Neural progenitor cell (in vitro differentiated cells): ENCODE data around the gene EVA1A. TPM values are rescaled to one million over a fixed set of nuclear protein-coding genes. Genes with fewer than 3 reads are reported as not detected.
"Not testable (repeated sequence)": the region's sequence is repeated elsewhere in the genome, so short reads cannot be mapped to it uniquely, and the experiment has no call there.

Experiments used
- DNase-seq: peaks from one replicate; pipeline ENCODE4 v3.0.0-alpha.2; 2016; ENCODE audit warnings: low spot score
- H2AFZ ChIP-seq: fragments of 200-600 bp; sonication (generic); replicated peaks from 2 replicates; pipeline ENCODE4 v1.6.1; 2016; ENCODE audit warnings: antibody characterized with exemption
- H3F3A ChIP-seq: fragments of 200-600 bp; sonication (generic); 2 replicates; pipeline ENCODE4 v1.6.1; 2016; ENCODE audit warnings: antibody characterized with exemption, low read depth
- H3K27ac ChIP-seq: fragments of 200-600 bp; sonication (generic); 2 replicates; pipeline ENCODE4 v1.5.1; 2016; ENCODE audit warnings: mild to moderate bottlenecking
- H3K27me3 ChIP-seq: fragments of 200-600 bp; sonication (generic); 2 replicates; pipeline ENCODE4 v1.6.1; 2016; ENCODE audit warnings: mild to moderate bottlenecking, moderate library complexity
- H3K36me3 ChIP-seq: fragments of 200-600 bp; sonication (generic); 2 replicates; pipeline ENCODE4 v1.5.1; 2016
- H3K4me1 ChIP-seq: fragments of 200-600 bp; sonication (generic); 2 replicates; pipeline ENCODE4 v1.6.1; 2016; ENCODE audit warnings: mixed run types
- H3K4me2 ChIP-seq: fragments of 200-600 bp; sonication (generic); 2 replicates; pipeline ENCODE4 v1.6.1; 2016
- H3K4me3 ChIP-seq: fragments of 200-600 bp; sonication (generic); 2 replicates; pipeline ENCODE4 v1.5.1; 2016
- H3K79me2 ChIP-seq: fragments of 200-600 bp; sonication (generic); 2 replicates; pipeline ENCODE4 v1.6.1; 2016; ENCODE audit warnings: low read depth
- H3K9ac ChIP-seq: fragments of 200-600 bp; sonication (generic); 2 replicates; pipeline ENCODE4 v1.6.1; 2016
- H3K9me3 ChIP-seq: fragments of 200-600 bp; sonication (generic); 2 replicates; pipeline ENCODE4 v1.5.1; 2016; ENCODE audit warnings: low read depth
- H4K20me1 ChIP-seq: fragments of 200-600 bp; sonication (generic); 2 replicates; pipeline ENCODE4 v1.6.1; 2016; ENCODE audit warnings: low read depth
- H3K27ac Mint-ChIP-seq: 3 replicates; pipeline ENCODE4 v1.8.0; 2021; ENCODE audit warnings: mixed read lengths
- H3K27me3 Mint-ChIP-seq: 2 replicates; pipeline ENCODE4 v1.8.0; 2022; ENCODE audit warnings: low read depth, mild to moderate bottlenecking, inconsistent platforms, moderate library complexity, mixed read lengths; ENCODE audit not compliant: insufficient read depth
- H3K36me3 Mint-ChIP-seq: 3 replicates; pipeline ENCODE4 v1.8.0; 2021; ENCODE audit warnings: mixed read lengths
- H3K4me1 Mint-ChIP-seq: 3 replicates; pipeline ENCODE4 v1.8.0; 2021; ENCODE audit warnings: mixed read lengths
- H3K4me3 Mint-ChIP-seq: 3 replicates; pipeline ENCODE4 v1.8.0; 2021; ENCODE audit warnings: mild to moderate bottlenecking, moderate library complexity, mixed read lengths
- H3K9me3 Mint-ChIP-seq: 3 replicates; pipeline ENCODE4 v1.8.0; 2020; ENCODE audit warnings: mixed read lengths
- EZH2 ChIP-seq: fragments of 200-600 bp; sonication (generic); IDR thresholded peaks from 2 replicates; pipeline ENCODE4 v1.6.1; 2017; ENCODE audit warnings: antibody characterized with exemption, mild to moderate bottlenecking, moderate library complexity
- EZH2phosphoT487 ChIP-seq: fragments of 200-600 bp; sonication (generic); IDR thresholded peaks from 2 replicates; pipeline ENCODE4 v1.6.1; 2017; ENCODE audit warnings: antibody characterized with exemption
- total RNA-seq: library from RNA; depleted of rRNA; stranded (reverse); fragments of >200 nt; gene quantifications from 2 replicates; pipeline ENCODE4 v1.2.3, GENCODE V29; 2015; ENCODE audit warnings: low replicate concordance
- TF ChIP-seq, protein P1 (sequence below): fragments of 200-600 bp; sonication (generic); IDR thresholded peaks from 2 replicates; pipeline ENCODE4 v1.5.1; 2017; ENCODE audit warnings: antibody characterized with exemption, mild to moderate bottlenecking

Gene EVA1A
- total RNA-seq, 1 donor from 2014 or later = 2.8 TPM

DNA sequence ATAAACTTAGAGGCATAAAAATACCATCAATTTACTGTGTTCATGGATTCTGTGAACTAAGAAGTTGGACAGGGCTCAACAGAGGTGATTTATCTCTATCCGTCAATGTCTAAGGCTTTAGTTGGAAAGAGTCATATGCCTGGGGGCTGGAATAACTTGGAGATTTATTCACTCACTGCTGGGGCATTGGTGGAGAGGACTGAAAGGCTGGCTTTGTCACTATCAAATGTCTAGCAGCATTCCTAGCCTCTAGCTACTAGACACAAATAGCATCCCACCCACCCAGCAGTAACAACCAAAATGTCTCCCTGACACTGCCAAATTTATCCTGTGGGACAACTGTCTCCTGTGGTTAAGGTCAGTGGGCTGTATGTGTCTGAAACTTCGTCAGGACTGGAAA, 71.0 kb downstream of the EVA1A start:
- Histone ChIP-seq H3K27me3 (no peaks in the 10 kb centered on the region), H3K27ac (no peak overlapping the region), H3K4me2 (no peak overlapping the region), H3F3A (no peaks in the 10 kb centered on the region), H3K4me3 (no peak overlapping the region), H3K36me3 (no peaks in the 10 kb centered on the region), H3K79me2 (no peaks in the 10 kb centered on the region), H2AFZ (no peak overlapping the region), H3K4me1 (no peaks in the 10 kb centered on the region), H3K9ac (no peak overlapping the region), H4K20me1 (no peaks in the 10 kb centered on the region), H3K9me3 (no peaks in the 10 kb centered on the region)
- H3K4me3 Mint-ChIP-seq = no peak overlapping the region
- no peak for DNase-seq
- no peak overlapping the region for H3K27ac Mint-ChIP-seq
- H3K4me1 Mint-ChIP-seq = no peaks in the 10 kb centered on the region
- TF ChIP-seq EZH2 (no peak), EZH2phosphoT487 (no peak)
- TF ChIP-seq, protein P1, sequence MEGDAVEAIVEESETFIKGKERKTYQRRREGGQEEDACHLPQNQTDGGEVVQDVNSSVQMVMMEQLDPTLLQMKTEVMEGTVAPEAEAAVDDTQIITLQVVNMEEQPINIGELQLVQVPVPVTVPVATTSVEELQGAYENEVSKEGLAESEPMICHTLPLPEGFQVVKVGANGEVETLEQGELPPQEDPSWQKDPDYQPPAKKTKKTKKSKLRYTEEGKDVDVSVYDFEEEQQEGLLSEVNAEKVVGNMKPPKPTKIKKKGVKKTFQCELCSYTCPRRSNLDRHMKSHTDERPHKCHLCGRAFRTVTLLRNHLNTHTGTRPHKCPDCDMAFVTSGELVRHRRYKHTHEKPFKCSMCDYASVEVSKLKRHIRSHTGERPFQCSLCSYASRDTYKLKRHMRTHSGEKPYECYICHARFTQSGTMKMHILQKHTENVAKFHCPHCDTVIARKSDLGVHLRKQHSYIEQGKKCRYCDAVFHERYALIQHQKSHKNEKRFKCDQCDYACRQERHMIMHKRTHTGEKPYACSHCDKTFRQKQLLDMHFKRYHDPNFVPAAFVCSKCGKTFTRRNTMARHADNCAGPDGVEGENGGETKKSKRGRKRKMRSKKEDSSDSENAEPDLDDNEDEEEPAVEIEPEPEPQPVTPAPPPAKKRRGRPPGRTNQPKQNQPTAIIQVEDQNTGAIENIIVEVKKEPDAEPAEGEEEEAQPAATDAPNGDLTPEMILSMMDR = no peak
- peaks cover 2% of the 10 kb centered on the region for H3K36me3 Mint-ChIP-seq
- H3K9me3 Mint-ChIP-seq = no peaks in the 10 kb centered on the region
- H3K27me3 Mint-ChIP-seq = no peaks in the 10 kb centered on the region

DNA sequence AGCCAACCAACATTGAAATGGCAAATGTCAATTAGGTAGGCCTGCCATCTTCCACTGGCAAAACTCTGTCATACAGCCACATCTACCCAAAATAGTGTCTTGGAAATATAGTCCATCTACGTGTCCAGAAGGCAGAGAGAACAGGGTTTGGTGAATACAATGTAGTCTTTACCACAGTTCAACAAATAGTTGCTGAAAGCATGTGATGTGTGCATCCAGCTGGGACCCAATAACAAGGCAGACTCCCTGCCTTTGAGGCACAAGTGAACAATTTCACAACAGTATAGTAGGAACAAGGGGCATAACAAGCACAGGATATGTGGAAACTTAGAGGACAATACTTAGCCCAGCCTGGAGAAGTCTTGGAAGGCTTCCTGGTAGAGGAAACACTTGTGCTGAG, 72.6 kb downstream of the EVA1A start:
- Histone ChIP-seq H3K9me3 (no peaks in the 10 kb centered on the region), H3K27ac (no peak overlapping the region), H3K27me3 (no peaks in the 10 kb centered on the region), H3K36me3 (no peaks in the 10 kb centered on the region), H3K4me1 (no peaks in the 10 kb centered on the region), H3K4me3 (no peak overlapping the region), H3K4me2 (no peak overlapping the region), H3F3A (no peaks in the 10 kb centered on the region), H3K79me2 (no peaks in the 10 kb centered on the region), H3K9ac (no peak overlapping the region), H2AFZ (no peak overlapping the region), H4K20me1 (no peaks in the 10 kb centered on the region)
- no peak for DNase-seq
- TF ChIP-seq EZH2phosphoT487 = no peak
- no peak for TF ChIP-seq EZH2
- TF ChIP-seq, protein P1 = no peak
- Mint-ChIP-seq H3K4me1 (no peaks in the 10 kb centered on the region), H3K4me3 (no peak overlapping the region), H3K27me3 (no peaks in the 10 kb centered on the region), H3K27ac (no peak overlapping the region), H3K36me3 (no peaks in the 10 kb centered on the region), H3K9me3 (no peaks in the 10 kb centered on the region)

DNA sequence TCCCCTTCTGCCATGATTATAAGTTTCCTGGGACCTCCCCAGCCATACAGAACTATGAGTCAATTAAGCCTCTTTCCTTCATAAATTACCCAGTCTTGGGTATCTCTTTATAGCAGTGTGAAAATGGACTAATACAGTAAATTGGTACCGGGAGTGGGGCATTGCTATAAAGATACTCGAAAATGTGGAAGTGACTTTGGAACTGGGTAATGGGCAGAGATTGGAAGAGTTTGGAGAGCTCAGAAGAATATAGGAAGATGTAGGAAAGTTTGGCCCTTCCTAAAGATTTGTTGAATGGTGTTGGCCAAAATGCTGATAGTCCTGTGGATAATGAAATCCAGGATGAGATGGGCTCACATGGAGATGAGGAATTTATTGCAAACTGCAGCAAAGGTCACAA, 74.0 kb downstream of the EVA1A start:
- not testable (repeated sequence) for H3K4me2 ChIP-seq, H2AFZ ChIP-seq, H3K9me3 ChIP-seq, H3K4me3 ChIP-seq, H3K27me3 ChIP-seq, DNase-seq, H3K27ac Mint-ChIP-seq, H3K36me3 ChIP-seq, H3K4me1 ChIP-seq, H3K36me3 Mint-ChIP-seq, H3K9me3 Mint-ChIP-seq, H3K27ac ChIP-seq, H3K4me3 Mint-ChIP-seq, H3K4me1 Mint-ChIP-seq, H3K9ac ChIP-seq, H3K27me3 Mint-ChIP-seq, H4K20me1 ChIP-seq, H3F3A ChIP-seq, H3K79me2 ChIP-seq

DNA sequence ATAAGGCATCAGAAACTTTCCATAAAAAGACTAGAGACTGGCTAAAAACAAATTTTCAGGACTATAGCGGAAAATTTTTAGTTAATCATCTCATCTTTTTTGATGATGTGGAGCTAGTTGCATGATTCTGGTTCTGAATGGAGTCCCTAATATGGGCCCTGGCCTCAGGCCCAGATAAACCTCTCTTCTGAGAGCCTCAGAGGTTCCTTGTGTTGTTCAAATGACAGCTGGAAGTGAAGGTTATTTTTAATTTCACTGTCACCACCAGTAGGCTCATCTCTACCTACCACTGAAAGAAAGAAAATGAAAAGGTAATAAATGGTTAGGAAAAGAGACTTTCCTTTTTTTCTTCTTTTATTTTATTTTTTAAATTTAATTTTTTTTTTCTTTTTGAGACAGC, 75.9 kb downstream of the EVA1A start:
- no peaks in the 10 kb centered on the region for H3K27me3 ChIP-seq
- H2AFZ ChIP-seq = no peak overlapping the region
- Mint-ChIP-seq H3K9me3 (no peaks in the 10 kb centered on the region), H3K27ac (no peak overlapping the region), H3K4me3 (no peak overlapping the region), H3K36me3 (no peaks in the 10 kb centered on the region), H3K4me1 (no peaks in the 10 kb centered on the region), H3K27me3 (no peaks in the 10 kb centered on the region)
- no peaks in the 10 kb centered on the region for H3K9me3 ChIP-seq
- H3K4me3 ChIP-seq = no peak overlapping the region
- no peaks in the 10 kb centered on the region for H3K79me2 ChIP-seq
- H3K36me3 ChIP-seq = no peaks in the 10 kb centered on the region
- no peaks in the 10 kb centered on the region for H4K20me1 ChIP-seq
- H3K9ac ChIP-seq = no peak overlapping the region
- no peaks in the 10 kb centered on the region for H3F3A ChIP-seq
- H3K27ac ChIP-seq = no peak overlapping the region
- no peak overlapping the region for H3K4me2 ChIP-seq
- no peaks in the 10 kb centered on the region for H3K4me1 ChIP-seq
- no peak for DNase-seq
- TF ChIP-seq, protein P1 = no peak
- no peak for TF ChIP-seq EZH2phosphoT487
